NCI-H1417 (cell line): ENCODE measurements around the gene AK1.
A peak's percentile ranks its signal among the peaks of the same experiment; 100 is the strongest.

Experiments used
- DNase-seq, 3 experiments: peaks; one replicate each; lab custom pipeline; 2025; lab: John Stamatoyannopoulos, UW

The AK1 gene

DNA sequence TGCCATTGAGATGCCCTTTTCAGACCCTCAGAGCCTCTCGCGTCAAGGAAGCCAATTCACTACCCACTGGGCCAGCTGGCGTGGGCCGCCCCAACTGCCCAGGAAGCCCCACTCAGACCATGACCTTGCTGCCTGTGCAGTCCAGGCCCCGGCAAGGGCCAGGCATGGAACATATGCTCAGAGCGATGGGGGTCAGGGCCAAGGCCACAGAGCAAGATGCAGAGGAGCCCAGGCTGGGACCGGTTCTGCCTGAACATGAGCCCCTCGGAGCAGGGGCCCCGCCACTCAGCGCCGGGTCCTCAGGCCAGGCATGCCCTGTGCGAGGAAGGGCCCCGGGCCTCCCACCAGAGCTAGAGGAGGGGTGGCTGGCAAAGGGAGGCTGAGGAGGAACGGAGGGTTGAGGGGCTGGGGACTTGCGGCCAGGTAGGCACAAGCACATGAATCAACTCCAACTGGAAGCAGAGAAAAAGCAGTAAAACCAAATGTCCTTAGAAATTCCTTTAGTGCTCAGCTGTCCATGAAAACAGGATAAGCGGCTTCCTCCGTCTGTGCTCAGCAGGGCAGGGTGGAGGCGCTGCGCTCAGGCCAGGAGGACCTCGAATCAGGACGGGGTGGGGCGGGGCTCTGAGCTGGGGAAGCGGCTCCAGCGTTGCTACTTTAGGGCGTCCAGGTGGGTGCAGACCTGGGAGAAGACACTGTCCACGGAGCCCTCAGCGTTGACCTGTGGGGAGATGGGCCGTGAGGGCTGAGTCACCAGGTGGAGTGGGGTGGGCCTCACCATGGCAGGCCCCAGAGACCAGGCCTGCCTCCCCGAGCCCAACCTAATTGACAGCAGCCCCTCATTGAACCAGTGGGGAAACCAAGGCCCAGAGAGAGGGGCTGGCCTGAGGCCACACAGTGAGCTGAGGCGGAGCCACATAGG lies 9.9 kb downstream of the AK1 start:
- DNase-seq: no peak

DNA sequence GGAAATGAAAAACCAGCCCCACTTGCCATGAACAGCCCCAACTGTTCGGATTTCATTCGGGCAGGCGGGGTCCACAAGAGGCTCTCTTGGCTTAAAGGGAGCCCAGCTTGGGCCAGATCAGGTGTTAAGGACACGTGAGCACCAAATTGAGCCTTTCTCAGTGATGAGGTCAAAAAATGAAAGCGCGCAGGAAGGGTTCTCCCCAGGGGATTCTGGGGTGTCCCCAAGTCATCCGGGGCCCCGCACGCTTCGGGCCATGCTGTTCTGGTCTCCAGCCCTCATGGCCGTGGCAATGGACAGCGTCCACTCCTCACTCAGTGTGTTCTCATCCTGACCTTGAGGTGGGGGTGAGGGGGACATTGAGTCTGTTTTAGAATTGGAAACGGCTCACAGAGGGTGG lies 10.9 kb downstream of the AK1 start:
- DNase-seq: no peak

- no peak for DNase-seq
Observed at GRCh38 chr9:127865645-127866464, 11.6 kb downstream of the AK1 start.

- DNase-seq: no peak
Observed at GRCh38 chr9:127863191-127863621, 14.3 kb downstream of the AK1 start.

DNA sequence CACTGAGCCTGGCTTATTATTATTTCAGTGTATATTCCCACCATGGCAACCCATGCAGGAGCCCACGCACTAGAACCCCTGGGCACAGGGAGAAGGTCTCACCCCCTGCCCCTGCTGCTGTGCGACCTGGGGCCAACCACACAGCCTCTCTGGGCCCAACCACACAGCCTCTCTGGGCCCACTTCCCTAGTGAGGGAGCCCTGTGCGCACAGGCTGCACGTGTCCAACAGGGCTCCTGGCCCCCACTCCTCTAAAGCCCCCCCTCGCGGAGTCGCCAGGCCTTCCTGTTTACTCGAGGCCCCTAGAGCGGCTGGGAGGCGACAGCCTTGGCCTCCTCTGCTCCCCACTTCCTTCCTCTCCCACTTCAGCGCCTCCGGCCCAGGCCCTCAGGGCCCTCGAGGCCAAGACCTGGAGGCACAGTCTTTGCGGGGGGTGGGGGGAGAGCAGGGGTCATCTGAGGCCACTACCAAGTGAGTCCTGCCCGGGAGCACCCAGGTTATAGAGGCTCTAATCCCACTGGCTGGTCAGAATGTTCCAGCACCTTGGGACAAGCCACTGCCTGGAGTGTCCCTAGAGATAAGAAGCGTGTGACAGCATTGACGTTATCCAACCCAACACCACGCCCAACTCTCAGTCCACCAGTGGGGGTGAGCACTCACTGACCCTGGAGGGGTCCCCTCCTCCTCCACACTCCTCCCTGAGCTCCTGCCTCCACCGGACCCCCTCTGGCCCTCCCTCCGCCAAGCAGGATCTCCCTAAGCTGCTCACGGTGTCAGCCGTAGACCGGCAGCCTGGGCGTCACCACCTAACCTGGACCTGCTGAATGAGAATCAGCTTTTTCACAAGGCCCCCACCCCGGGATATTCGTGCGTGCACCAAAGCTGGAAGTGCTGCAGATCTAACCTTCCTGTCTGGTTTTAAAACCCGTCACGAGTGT lies 15.1 kb downstream of the AK1 start:
- no peak for DNase-seq

DNA sequence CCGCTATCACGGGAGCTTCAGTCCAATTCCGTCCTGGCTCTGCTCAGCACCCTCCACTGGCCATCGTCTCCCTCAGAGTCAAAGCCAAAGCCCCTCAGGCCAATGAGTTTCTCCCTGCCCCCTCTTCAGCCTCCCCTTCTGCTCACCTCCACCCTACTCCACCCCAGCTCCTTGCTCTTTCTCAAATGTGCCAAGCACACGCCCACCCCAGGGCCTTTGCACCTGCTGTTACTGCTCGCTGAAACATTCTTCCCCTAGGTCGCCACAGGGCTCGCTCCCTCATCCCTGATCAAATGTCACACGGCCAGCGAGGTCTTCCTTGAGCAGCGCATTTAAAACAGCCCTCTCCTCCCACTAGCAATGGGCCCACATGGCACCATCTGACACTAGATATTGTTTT lies 16.7 kb downstream of the AK1 start:
- DNase-seq: no peak

DNA sequence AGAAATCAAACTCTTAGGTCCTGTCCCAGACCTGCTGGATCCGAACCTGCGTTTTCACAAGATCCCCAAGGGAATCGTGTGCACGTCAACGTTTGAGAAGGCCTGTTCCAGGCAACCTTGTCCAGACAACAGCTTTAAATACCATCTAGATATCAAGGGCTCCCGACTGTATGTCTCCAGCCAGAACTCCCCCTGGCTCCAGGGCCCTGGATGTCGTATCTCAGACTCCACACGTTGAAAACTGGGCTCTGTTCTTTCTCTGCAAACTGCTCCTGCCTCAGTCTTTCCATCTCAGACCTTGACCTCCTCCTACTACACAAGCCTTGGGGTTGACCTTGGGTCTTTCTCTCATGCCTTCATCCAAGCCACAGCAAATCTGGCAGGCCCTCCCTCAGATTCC lies 17.2 kb downstream of the AK1 start:
- DNase-seq: no peak

- DNase-seq: peak in 2 of 3 experiments; percentile 53 to 84
Observed at GRCh38 chr9:127858041-127858512, 19.4 kb downstream of the AK1 start.

DNA sequence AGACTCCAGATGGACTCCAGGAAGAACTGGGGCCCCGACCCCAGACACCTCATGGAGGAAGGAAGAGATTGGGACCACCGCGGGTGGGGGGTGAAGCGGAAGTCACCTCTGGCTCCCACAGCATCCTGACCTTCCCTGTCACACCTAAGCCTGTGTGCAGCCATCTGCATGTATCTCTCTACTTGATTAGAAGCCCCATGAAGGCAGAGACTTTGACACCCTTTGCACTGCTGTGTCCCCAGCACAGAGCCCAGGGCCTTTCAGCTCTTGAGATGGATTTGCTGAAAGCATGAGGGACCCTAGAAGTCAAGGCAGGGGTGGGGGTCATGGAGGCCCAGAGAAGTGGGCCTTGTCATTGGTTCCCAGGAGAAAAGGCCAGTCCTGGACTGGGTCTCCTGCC lies 20.2 kb downstream of the AK1 start:
- DNase-seq: no peak

GRCh38 chr9:127856729-127857116 lies 20.8 kb downstream of the AK1 start:
- no peak for DNase-seq

DNA sequence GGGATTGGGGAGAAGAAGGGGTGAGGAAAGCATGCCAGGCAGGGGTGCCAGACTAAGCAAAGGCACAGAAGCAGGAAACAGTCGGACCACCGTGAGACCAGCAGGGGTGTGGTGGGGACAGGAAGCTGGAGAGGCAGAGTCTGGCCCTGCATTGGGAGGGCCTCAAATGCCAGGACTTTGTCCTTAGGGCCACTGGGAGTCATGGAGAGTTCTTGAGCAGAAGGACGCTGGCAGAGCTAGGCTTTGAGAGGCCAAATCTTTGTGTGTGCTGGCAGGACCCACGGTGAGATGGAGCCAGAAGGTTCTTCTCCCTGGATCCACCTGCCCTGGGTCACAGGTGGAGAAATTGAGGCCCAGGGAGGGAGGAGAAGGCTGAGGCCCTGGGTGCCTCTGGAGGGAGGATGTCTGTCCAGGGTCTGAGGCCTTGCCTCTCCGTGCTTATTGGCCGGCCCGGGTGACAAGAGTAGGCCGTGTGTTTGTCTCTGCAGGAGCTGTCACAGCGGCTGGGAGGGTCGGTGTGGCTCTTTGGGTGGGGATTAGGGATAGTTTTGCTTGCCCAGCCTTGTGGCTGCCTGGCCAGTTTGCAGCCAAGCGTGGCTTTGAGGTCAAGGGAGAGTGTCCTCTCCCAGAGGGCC lies 21.3 kb downstream of the AK1 start:
- DNase-seq: no peak

- no peak for DNase-seq
Observed at GRCh38 chr9:127855522-127855921, 22.0 kb downstream of the AK1 start.

DNA sequence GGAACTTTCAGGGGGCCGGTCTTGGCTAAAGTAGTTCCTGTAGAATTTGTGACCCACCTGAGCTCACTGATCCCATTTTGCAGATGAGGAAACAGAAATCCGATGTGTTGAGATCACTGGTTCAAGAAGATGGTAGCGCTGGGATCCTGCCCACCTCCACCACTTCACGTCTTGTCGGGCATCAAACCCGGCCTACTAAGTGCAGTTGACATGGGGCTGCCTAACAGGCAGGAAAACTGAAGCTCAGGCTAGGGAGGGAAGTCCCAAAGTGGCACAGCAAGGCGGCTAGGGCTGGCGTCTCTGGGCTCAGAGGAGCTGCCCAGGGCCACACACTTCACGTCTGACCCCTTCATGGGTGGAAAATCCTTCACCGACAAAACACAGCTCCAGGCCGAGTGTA lies 22.5 kb downstream of the AK1 start:
- no peak for DNase-seq

DNA sequence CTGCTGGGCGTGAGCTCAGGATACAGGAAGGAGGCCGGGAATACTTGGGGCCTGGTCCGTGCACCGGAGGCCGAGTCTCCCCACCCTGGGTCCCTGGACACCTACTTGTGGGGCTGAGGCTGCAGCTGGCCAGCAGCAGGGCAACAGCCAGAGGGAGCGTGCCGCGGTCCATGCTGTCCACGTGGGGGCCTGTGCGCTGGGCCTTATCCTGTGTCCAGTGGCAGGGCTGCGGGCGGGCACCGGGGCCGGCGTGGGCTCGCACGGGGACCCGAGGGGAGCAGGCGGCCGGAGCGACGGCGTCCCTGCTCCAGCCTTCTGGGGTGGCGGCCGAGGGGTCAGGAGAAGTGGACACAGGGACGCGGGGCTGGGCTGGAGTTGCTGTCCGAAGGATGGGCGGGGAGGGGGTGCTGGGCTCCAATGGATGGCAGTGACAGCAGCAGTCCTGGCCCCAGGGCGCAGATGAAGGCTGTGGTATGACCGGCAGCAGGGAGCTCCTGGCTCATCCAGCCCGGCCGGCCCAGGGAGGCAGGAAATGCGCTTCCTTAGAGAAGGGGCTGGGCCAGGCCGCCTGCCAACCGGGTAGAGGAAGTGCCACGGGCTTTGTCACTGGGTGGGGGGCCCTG lies 23.2 kb downstream of the AK1 start, which contains the start of gene ENG:
ENG (minus strand) TSS at position 475 of the 623 bp plus-strand sequence; CDS start at position 172, 303 bp downstream.
- no peak for DNase-seq

DNA sequence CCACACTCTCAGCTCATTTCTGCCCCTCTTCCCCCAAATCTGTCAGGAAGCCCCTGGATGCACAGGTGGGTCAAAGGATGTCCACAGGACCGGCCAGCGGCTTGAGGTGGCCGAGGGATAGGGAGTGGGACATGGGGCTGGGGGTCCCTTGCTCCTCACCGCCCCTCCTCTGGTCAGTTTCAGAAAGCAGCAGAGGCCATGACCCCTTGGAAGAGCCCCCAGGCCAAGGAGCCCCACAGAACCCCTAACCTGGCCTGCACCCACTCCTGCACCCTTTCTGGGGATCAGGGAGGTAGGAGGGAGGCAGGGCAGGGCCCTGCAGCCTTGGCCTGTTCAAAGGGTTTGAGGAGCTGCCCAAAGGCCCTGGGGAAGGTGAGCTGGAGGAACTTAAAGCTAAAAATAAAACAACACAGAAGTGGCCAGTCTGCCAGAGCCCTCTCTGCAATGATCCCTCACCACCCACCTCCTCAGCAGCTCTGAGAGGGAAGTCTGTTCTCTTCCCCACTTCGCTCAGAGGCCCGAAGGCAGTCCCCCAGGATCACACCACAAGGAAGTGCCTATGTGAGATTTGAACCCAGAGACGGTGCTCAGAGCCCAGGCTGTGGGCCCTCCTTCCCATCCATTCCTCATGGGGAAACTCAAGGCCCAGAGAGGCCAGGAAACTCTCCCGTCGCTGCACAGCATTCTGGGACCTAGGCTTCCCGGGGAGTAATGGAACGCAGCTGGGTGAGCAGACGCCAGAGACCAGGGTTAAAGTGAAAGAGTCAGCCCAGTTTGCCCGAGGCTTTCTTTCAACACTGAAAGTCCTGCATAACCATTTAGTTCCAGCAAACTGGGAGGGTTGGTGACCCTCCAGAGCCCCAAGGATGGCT lies 23.9 kb downstream of the AK1 start:
- DNase-seq: no peak

- DNase-seq: no peak
Observed at GRCh38 chr9:127852829-127853228, 24.6 kb downstream of the AK1 start.

GRCh38 chr9:127850286-127850830 lies 27.1 kb downstream of the AK1 start:
- no peak for DNase-seq

- DNase-seq: no peak
Observed at GRCh38 chr9:127848756-127849504, 28.5 kb downstream of the AK1 start.
